Left lung (tissue), 10 donors: ENCODE measurements around the gene LRRC3B. TPM values are rescaled to one million over a fixed set of nuclear protein-coding genes. Genes with fewer than 3 reads are reported as not detected.
A peak's percentile ranks its signal among the peaks of the same experiment; 100 is the strongest.

ENCODE experiments used
- ATAC-seq: fragments of 200-7000 bp; cut with Tn5 transposase; one replicate; pipeline ENCODE4 v1.9.1; 2020; ENCODE audit warnings: moderate library complexity
- DNase-seq, 4 donors: peaks; one replicate each; pipeline ENCODE4 v3.0.0-alpha.2; 2013 to 2020
- H3K27ac ChIP-seq, 2 donors: fragments of 200-600 bp; sonication (generic) in 1 of 2; one replicate each; pipeline versions ENCODE4 v1.5.0 to v1.8.0; 2020 to 2021
- H3K27me3 ChIP-seq, 2 donors: fragments of 200-600 bp; sonication (generic) in 1 of 2; one replicate each; pipeline versions ENCODE4 v1.5.0 to v1.8.0; 2020 to 2021
- H3K36me3 ChIP-seq, 2 donors: fragments of 200-600 bp; sonication (generic) in 1 of 2; one replicate each; pipeline versions ENCODE4 v1.5.0 to v1.8.0; 2020 to 2021
- H3K4me1 ChIP-seq, 2 donors: fragments of 200-600 bp; one replicate each; pipeline ENCODE4 v1.8.0; 2021
- H3K4me3 ChIP-seq, 2 donors: fragments of 200-600 bp; sonication (generic) in 1 of 2; one replicate each; pipeline versions ENCODE4 v1.5.0 to v1.8.0; 2020 to 2021; ENCODE audit warnings: mild to moderate bottlenecking in 1 of 2
- H3K9me3 ChIP-seq, 2 donors: fragments of 200-600 bp; sonication (generic) in 1 of 2; one replicate each; pipeline versions ENCODE4 v1.5.0 to v1.8.0; 2020 to 2021
- CTCF ChIP-seq, 2 donors: fragments of 200-600 bp; sonication (generic) in 1 of 2; IDR thresholded peaks; one replicate each; pipeline versions ENCODE4 v1.5.0 to v1.8.0; 2021; ENCODE audit warnings: antibody characterized with exemption in 2 of 2
- intact Hi-C, 2 donors: fragments of 100-400 bp; cut with DNase I; formaldehyde crosslinking; loops; one replicate each; pipeline versions ENCODE4 v1.11.2 to v1.14.2; 2022
- polyA plus RNA-seq, 6 donors: library from polyadenylated mRNA; unstranded; fragments of 120-200 nt; gene quantifications; one replicate each; pipeline ENCODE4 v1.2.1, GENCODE V29; 2013; ENCODE audit not compliant: insufficient read length in 6 of 6
- total RNA-seq, 2 donors: library from RNA; stranded (reverse); fragmentation: NEBNext Ultra II Directional; extraction: Animal tissue kit (Norgen Biotek cat#: 25700); gene quantifications; one replicate each; pipeline ENCODE4 v1.2.1, GENCODE V29; 2021
- donor health status: DM: no; HTN: yes; CAD: no.
- donor health status: DM: no; HTN: no; CAD: no.

The LRRC3B gene
- total and polyA plus RNA-seq, 8 donors: 3.0 to 4.9 (median 4.3) TPM; not detected in 2

DNA sequence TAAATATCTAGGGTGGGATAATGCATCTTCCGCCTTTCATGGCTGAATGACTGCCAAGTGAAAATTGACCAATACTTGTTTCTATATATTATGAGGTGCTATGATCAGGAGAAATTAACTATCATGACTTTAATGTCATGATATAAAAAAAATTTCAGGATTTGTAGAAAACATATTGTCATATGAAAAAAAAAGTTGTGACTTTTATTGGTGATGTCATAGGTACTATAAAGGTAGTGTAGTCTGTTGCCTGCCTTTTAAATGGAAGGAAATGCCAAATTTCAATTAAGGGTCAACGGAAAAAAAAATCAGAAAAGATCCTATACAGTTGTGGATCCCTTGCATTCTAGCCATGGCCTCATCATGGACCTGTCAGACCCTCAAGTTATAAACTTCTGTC is 15.5 kb downstream of the LRRC3B start:
- intact Hi-C loops: no loop called here
- no peak overlapping the region for H3K4me3 ChIP-seq
- no peaks in the 10 kb centered on the region for H3K9me3 ChIP-seq
- H3K27ac ChIP-seq: no peak overlapping the region
- DNase-seq (no peak), ATAC-seq (no peak)
- no peaks in the 10 kb centered on the region for H3K27me3 ChIP-seq
- H3K36me3 ChIP-seq: no peaks in the 10 kb centered on the region
- no peak for TF ChIP-seq CTCF (IDR thresholded peaks at IDR 0.05)
- no peaks in the 10 kb centered on the region for H3K4me1 ChIP-seq

DNA sequence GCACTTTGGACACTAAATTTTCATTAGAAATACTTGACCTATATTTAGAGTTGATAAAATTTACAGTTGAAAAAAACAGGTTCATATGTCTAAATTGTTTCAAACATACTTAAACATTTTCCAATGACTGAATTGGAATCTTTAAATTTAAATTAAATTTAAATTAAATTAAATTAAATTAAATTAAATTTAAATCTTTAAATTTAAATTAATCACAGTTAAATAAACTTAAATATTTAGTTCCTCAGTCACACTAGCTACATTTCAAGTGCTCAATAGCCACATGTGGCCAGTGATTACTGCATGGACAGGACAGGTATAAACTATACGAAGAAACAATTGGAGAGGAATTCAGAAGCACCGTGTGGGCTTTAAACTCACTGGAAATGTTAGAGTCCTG is 16.8 kb downstream of the LRRC3B start:
- TF ChIP-seq CTCF (IDR thresholded peaks at IDR 0.05): no peak
- Histone ChIP-seq H3K36me3 (no peaks in the 10 kb centered on the region), H3K4me1 (no peaks in the 10 kb centered on the region), H3K4me3 (no peak overlapping the region), H3K27me3 (no peaks in the 10 kb centered on the region), H3K9me3 (no peaks in the 10 kb centered on the region), H3K27ac (no peak overlapping the region)
- ATAC-seq (no peak), DNase-seq (no peak)
- intact Hi-C loops: no loop called here

DNA sequence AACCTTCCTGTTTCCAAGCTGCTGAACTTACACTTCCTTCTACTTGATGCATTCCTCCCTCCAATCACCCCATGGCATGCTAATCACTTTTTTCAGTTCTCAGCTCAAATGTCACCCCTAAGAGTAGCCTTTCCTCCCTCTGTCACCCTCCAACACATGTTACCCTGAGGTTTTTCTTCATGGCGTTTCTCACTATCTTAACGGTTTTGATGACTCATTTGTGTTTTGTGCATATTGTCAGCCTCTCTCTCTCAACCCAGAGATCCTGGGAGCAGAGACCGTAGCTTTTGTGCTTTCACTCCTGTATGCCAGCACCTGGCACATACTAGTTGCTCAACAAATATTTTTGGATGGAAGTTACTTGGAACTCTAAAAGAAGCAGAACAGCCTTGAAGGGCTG is 24.5 kb downstream of the LRRC3B start:
- H3K36me3 ChIP-seq: no peaks in the 10 kb centered on the region
- TF ChIP-seq CTCF (IDR thresholded peaks at IDR 0.05): no peak
- ATAC-seq (no peak), DNase-seq (no peak)
- H3K27me3 ChIP-seq: no peaks in the 10 kb centered on the region
- no peak overlapping the region for H3K27ac ChIP-seq
- H3K4me1 ChIP-seq: no peaks in the 10 kb centered on the region
- H3K9me3 ChIP-seq: no peaks in the 10 kb centered on the region
- intact Hi-C loops: no loop called here
- no peak overlapping the region for H3K4me3 ChIP-seq

GRCh38 chr3:26648461-26648860 is 25.9 kb downstream of the LRRC3B start:
- DNase-seq: peak in 1 of 4 donors; percentile 10
- intact Hi-C loops: no loop called here

GRCh38 chr3:26652164-26652563 is 29.6 kb downstream of the LRRC3B start:
- no peak for TF ChIP-seq CTCF (IDR thresholded peaks at IDR 0.05)
- ATAC-seq: no peak

More at GRCh38 chr3:26648461-26648860, 25.9 kb downstream of the LRRC3B start:
- Histone ChIP-seq H3K4me3 (no peak overlapping the region), H3K27me3 (no peaks in the 10 kb centered on the region), H3K9me3 (no peaks in the 10 kb centered on the region), H3K36me3 (no peaks in the 10 kb centered on the region), H3K4me1 (no peaks in the 10 kb centered on the region), H3K27ac (no peak overlapping the region)
- ATAC-seq: no peak
- TF ChIP-seq CTCF (IDR thresholded peaks at IDR 0.05): no peak

More at GRCh38 chr3:26652164-26652563, 29.6 kb downstream of the LRRC3B start:
- no peaks in the 10 kb centered on the region for H3K4me1 ChIP-seq
- no peak overlapping the region for H3K4me3 ChIP-seq
- intact Hi-C loops: no loop called here
- H3K36me3 ChIP-seq: no peaks in the 10 kb centered on the region
- no peaks in the 10 kb centered on the region for H3K9me3 ChIP-seq
- no peaks in the 10 kb centered on the region for H3K27me3 ChIP-seq
- peak in 2 of 4 donors; percentile 44 to 64 for DNase-seq
- no peak overlapping the region for H3K27ac ChIP-seq
